ENCODE data around the gene CTSK.
"Not testable (repeated sequence)": the region's sequence is repeated elsewhere in the genome, so short reads cannot be mapped to it uniquely, and the experiment has no call there.

Gene CTSK

GRCh38 chr1:150804671-150805070, 3.4 kb downstream of the CTSK start:
- no peak for DNase-seq

DNA sequence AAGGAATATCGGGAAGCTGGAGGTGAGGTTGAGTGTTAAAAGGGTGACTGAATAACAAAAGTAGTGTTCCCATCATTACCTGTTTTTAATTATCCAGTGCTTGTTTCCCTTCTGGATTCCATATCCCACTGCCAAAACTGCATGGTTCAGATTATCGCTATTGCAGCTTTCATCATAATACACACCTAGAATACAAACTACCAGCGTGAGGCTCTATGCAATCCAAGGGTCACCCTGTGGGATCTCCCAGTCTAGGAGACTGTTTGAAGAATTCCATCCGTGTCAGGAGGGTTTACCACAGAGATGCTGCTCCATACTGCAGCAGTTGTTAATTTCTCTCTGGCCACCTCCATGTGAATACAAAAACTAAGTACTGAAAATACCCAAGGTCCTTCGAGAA, 9.0 kb downstream of the CTSK start:
- DNase-seq = no peak

DNA sequence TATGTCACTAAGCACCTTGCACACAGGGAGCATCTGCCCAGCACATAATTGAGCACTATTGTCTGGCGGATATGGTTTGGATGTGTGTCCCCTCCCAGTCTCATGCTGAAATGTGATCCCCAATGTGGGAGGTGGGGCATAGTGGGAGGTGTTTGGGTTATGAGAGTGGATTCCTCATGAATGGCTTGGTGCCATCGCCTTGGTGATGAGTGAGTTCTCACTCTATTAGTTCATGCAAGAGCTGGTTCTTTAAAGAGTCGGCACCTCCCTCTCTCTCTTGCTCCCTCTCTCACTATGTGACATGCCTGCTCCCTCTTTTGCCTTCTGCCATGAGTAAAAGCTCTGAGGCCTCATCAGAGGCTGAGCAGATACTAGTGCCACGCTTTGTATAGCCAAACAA, 9.5 kb downstream of the CTSK start:
- DNase-seq = no peak

- no peak for DNase-seq
Measured at GRCh38 chr1:150796374-150796773, 11.7 kb downstream of the CTSK start.

- not testable (repeated sequence) for DNase-seq
Measured at GRCh38 chr1:150793778-150794177, 14.3 kb downstream of the CTSK start.

DNA sequence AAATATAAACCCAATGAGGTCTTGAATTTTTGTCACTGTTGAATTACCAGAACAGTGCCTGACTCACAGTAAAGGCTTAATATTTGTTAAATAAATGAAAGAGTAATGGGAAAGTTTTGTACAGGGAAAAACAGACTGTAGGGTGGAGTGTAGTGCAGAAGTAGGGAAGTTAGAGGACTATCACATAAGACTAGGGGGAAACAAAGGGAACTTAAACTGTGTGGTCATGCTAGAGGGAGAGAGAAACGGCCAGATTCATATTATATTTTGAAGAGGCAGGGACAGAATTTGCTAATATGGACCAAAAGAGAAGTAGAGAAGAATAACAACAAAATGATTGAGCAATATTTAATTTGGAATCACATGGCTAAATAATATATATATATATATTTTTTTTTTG, 14.8 kb downstream of the CTSK start:
- no peak for DNase-seq

- no peak for DNase-seq
Measured at GRCh38 chr1:150791585-150791984, 16.5 kb downstream of the CTSK start.

GRCh38 chr1:150789396-150789795, 18.7 kb downstream of the CTSK start:
- DNase-seq = no peak

DNA sequence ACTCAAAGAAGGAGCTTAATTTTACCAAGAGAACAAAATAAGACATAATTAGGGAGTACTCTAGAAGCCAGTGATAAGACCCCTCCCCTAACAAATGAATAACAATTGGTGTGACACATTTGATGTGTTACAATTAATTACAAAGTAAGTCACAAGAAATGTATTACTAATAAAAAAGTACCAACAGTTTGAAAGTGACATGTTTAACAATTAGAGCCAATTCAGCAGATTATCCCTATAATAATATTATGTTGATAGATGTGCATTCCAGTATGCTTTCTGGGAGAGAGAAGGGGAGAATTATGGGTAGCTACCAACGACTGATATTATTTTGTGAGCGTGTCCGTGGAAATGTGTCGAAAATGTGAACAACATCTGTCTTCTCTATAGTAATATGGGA, 19.1 kb downstream of the CTSK start:
- DNase-seq = no peak

DNA sequence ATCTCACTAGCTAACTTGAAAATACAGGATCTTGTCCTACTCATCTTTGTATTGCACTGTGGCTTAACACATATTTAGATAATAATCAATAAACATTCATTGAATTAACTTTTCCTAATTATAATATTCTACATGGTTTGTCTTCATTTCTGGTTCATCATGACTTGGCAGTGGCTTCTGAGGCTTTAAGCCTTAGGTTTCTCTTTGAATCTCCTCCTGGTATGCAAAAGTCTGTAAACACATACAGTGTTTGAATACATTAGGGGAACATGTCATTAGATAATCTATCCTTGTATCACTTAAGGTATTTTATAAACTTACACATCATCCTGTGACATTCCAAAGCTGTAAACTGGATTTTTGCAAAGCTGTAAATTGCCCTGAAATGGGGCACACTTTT, 20.6 kb downstream of the CTSK start:
- DNase-seq = no peak

DNA sequence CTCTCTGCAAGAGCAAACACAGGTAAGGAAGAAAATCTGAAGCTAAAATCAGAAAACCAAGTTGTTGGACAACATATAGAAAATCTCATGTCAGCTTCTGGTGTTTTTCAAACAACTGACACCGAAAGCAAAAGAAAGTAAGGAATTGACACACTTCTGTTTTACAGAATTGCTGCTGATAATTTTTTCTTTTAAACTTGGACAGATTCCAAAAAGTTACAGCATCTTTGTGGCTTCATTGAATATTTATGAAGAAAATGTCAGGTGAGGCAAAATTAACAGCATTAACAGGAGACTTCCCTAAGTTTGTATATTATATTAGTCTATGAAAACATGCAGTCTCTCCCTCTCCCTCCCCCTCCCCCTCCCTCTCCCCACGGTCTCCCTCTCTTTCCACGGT, 27.6 kb downstream of the CTSK start:
- peak; percentile 40 for DNase-seq

DNA sequence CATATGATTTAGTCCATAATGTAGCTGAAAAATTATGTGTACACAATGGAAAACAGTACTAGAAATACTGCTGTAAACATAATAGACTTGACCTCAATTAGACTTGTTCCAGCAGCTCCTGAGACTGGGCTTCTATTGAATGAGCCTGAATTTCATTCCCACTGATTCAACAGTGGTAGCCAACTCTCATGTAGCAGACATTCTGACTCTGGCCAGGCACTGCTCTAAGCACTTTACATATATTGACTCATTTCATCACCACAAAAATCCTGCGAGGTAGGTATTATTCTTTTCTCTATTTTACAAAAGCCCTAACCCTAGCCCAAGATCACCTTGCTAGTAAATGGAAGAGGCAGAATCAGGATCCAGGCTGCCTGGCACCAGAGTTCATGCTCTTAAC, 29.7 kb downstream of the CTSK start:
- no peak for DNase-seq

- no peak for DNase-seq
Measured at GRCh38 chr1:150777544-150777943, 30.5 kb downstream of the CTSK start.

DNA sequence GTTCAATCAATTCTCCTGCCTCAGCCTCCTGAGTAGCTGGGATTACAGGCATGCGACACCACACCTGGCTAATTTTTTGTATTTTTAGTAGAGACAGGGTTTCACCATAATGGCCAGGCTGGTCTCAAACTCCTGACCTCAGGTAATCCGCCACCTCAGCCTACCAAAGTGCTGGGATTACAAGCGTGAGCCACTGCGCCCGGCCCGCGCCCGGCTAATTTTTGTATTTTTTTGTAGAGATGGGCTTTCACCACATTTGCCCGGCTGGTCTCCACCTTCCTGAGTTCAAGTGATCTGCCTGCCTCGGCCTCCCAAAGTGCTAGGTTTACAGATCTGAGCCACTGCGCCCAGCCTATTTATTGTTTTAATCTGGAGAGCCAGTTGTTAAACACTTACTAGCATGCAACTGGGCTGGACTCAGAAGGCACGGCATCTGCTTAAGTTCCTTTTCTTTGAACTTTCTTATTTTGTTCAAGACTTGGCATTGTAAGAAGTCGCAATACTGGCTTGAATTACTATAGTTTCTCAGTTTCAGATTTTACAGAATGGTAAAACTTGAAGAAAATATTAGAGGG, 32.0 kb downstream of the CTSK start:
- DNase-seq = not testable (repeated sequence)

DNA sequence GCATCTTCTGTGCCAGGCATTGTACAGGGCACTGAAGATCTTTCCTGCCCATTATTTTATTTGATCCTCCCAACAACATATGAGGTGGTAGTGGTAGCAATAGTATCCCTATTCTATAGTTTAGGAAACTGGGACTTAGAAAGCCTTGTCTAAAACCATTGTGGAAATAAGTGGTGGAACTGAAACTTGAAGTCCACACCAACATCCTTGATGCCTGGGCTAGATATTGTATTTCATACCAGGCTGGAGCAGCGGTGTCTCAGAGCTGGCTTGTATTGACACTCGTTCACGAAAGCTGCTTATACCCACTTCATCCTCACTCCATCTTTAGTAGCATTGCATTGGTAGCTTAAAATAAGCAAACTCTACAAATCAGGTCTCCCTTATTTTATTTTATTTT, 32.8 kb downstream of the CTSK start:
- DNase-seq = no peak

GRCh38 chr1:150772326-150772725, 35.7 kb downstream of the CTSK start:
- no peak for DNase-seq

DNA sequence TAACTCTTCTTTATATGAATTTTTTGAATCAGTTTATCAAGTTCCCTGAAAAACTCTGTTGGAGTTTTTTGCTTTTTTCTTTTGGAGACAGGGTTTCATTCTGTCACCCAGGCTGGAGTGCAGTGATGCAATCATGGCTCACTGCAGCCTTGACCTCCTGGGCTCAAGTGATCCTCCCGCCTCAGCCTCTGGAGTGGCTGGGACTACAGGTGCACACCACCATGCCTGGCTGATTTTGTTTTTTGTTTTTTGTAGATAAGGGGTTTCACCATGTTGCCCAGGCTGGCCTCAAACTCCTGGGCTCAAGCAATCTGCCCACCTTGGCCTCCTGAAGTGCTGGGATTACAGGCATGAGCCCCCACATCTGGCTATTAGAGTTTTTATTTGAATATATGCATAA, 40.4 kb downstream of the CTSK start:
- DNase-seq = not testable (repeated sequence)

GRCh38 chr1:150765977-150766301, 42.1 kb downstream of the CTSK start:
- not testable (repeated sequence) for DNase-seq

- DNase-seq = peak; percentile 86
Measured at GRCh38 chr1:150765296-150765976, 42.6 kb downstream of the CTSK start, which contains the start of gene CTSS. CTSS (minus strand) TSS chr1:150765778; CDS start chr1:150764763, 1,015 bp downstream.

DNA sequence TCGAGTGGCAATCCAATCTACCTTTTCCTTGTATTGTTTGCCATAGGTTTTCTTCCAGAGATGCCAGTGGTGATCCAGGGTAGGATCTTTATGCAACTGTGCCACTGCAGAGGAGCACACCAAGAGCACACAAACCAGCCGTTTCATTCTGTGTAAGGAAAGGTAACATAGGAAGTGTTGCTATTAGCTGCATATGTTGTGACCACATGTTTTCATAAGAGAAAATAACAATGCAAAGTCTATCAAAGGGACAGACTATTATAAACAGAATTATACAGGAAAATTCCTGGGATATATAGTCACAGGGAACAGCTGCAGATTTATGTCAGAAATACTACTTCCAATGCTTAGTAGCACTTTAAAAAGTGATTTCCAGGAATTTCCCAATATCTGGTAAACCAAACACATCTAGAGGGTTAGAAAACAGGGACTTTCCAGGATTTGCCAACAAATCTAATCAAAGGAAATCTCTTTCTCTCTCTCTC, 43.4 kb downstream of the CTSK start:
- DNase-seq = peak; percentile 50

- DNase-seq = no peak
Measured at GRCh38 chr1:150763018-150763417, 45.0 kb downstream of the CTSK start.

- DNase-seq = peak; percentile 53
Measured at GRCh38 chr1:150762552-150762951, 45.5 kb downstream of the CTSK start.

DNA sequence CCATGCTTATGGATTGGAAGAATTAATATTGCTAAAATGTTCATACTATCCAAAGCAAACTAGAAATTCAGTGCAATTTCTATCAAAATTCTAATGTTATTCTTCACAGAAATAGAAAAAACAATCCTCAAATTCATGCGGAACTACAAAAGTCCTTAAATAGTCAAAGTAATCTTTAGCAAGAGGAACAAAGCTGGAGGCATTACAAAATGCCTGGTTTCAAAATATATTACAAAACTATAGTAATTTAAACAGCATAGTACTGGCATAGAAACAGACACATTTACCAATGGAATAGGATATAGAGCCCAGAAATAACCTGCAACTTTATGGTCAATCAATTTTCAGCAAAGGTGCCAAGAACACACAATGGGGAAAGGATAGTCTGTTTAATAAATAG, 46.3 kb downstream of the CTSK start:
- DNase-seq = no peak

GRCh38 chr1:150760013-150760412, 48.0 kb downstream of the CTSK start:
- DNase-seq = peak; percentile 67

- no peak for DNase-seq
Measured at GRCh38 chr1:150753416-150753815, 54.6 kb downstream of the CTSK start.
